Sciatic nerve (tissue), 2 donors: ENCODE data around the gene LYST. TPM values are rescaled to one million over a fixed set of nuclear protein-coding genes. Genes with fewer than 3 reads are reported as not detected.

Experiments used
- ATAC-seq: fragments of 200-7000 bp; cut with Tn5 transposase; one replicate; pipeline ENCODE4 v1.9.1; 2020; ENCODE audit warnings: mild to moderate bottlenecking, moderate library complexity
- DNase-seq: peaks from one replicate; pipeline ENCODE4 v3.0.0-alpha.2; 2020; ENCODE audit warnings: low spot score
- intact Hi-C: fragments of 100-400 bp; cut with DNase I; formaldehyde crosslinking; loops from one replicate; pipeline ENCODE4 v1.14.2; 2022
- total RNA-seq: library from RNA; stranded (reverse); fragmentation: NEBNext Ultra II Directional; extraction: Animal tissue kit (Norgen Biotek cat#: 25700); gene quantifications from one replicate; pipeline ENCODE4 v1.2.1, GENCODE V29; 2021
- donor health status: DM: no; HTN: no; CAD: no.
- donor health status: DM: no; HTN: no; CAD: no.

Gene LYST
- total RNA-seq, 1 donor from 2014 or later = 61.9 TPM

DNA sequence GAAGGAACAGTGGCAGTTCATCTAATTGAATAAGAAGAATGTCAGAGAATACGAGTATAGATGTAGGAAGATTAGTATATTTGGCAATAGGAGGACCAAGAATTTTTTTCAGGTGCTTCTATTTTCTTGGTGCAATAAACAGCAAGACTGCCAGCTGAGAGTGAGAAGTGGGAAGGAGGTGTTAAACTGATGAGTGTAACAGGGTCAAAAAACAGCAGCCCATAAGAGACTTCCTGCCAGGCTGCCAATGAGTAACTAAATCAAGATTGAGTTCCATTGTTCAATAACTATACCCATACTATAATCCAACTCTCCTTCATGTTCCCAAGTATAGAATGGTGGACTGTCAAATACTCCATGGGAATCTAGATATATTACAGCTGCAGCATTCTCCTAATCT is 28.7 kb downstream of the LYST start:
- no peak for ATAC-seq
- intact Hi-C loops = no loop called here
- DNase-seq = no peak

DNA sequence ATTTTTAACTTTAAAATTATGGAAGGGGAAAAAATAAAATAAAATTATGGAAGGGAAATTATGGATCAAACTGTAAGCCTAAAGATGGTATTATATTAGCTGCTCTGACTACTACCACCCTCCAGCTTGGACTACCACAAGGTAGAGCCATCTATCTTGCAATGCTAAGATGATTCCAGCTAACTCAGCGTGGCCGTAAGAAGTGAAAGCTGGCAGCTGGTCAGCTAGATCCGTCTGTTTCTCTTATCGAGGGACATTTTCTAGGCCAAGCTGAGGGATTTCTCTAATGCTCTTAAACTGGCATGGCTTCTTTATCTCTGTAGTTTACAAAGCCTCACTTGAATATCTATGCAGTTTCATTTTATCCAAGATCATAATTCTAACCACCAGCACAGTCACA is 31.5 kb downstream of the LYST start:
- intact Hi-C loops = no loop called here
- no peak for DNase-seq
- peak; percentile 94 for ATAC-seq

DNA sequence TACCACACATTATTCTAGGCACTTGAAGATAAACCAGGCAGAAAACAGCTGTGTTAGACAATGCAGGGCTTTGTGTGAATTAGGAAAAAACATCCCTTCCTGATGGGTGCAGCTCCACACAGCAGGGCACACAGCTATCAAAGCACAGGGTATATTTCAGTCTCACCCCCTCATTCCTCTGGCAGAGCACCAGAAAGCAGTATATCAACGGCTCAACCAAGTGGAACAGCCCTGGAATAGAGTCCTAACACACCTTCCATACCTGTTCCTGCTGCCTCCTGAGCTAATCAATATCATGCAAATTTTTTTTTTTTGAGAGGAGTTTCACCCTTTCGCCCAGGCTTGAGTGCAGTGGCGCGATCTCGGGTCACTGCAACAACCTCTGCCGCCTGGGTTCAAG is 32.1 kb downstream of the LYST start:
- ATAC-seq = peak; percentile 39
- no peak for DNase-seq
- intact Hi-C loops = no loop called here

DNA sequence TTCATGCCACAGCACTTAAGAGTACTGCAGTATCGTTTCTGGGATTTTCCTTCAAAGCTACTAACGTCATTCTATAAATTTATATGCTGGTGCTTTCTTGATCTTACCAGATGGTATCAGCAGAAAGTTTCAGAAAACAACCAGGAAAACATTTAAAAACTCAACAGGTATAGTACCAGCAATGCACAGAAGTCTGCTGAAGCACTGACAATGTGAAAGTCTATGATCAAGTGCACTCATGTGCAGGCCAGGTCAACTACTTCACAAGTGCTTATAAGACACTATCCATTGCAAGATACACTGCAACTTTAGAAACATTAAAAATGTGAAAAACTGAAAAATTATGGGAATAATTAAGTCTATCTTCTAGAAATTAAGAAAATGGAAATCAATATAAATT is 34.7 kb downstream of the LYST start:
- DNase-seq (no peak), ATAC-seq (no peak)
- intact Hi-C loops = no loop called here

GRCh38 chr1:235831148-235831547 is 35.6 kb downstream of the LYST start:
- DNase-seq (no peak), ATAC-seq (peak; percentile 62)
- intact Hi-C loops = no loop called here

DNA sequence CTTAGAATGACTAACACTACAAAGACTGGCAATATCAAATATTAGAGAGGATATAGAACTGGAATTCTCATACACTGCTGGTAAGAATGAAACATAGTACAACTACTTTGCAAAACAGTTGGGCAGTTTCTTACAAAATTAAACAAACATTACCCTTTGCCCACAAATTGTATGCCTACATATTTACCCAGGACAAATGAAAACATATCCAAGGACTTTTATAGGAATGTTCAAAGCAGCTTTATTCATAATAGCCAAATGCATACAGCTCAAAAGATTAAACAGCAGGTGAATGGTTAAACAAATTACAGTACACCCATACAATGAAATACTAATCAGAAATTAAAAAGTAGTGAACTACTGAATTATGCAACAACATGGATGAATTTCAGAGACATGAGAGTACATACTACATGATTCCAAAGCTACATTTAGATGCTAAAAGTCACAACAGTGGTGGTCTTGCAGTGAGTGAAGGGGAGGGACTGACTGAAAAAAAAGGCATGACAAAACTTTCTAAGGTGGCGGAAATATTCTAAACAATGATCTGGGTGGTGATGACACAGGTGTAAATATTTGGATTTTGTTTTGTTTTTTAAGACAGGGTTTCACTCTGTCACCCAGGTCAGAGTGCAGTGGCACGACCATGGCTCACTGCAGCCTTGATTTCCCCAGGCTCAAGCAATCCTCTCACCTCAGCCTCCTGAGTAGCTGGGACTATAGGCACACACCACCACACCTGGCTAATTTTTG is 40.4 kb downstream of the LYST start:
- intact Hi-C loops = no loop called here
- ATAC-seq (no peak), DNase-seq (no peak)

DNA sequence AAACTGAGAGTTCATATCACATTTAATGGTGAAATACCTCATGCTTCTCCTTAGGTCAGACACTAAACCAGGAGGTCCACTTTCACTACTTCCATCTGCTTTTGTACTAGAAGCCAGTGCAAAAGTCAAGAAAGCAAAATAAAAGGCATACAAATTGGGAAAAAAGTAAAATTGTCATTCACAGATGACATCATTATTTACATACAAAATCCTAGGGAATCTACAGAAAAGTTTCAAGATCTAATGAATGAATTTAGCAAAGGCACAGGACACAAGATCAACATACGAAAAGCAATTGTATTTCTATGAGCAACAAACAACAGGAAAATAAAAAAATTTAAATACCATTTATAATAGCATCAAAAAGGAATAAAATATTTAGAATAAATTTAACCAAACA is 41.5 kb downstream of the LYST start:
- DNase-seq (no peak), ATAC-seq (no peak)
- intact Hi-C loops = no loop called here

DNA sequence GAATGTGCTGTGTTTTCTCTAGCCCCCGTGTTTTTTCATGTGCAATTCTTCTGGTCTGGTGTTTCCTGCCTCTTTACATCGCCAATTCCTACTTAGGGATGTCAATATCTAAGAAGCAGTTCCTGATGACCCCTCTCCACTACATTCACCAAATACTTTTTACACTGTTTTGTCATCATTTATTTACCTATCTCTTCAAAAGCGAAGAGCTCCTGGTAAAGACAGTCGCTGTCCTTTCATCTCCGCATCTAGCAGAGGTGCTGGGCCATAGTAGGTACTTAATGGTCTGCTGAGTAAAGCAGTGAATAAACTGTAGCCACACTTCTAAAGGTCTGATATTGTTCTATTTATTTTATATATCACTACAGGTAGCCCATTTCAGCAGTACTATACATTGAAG is 43.0 kb downstream of the LYST start:
- intact Hi-C loops = no loop called here
- ATAC-seq (no peak), DNase-seq (no peak)

DNA sequence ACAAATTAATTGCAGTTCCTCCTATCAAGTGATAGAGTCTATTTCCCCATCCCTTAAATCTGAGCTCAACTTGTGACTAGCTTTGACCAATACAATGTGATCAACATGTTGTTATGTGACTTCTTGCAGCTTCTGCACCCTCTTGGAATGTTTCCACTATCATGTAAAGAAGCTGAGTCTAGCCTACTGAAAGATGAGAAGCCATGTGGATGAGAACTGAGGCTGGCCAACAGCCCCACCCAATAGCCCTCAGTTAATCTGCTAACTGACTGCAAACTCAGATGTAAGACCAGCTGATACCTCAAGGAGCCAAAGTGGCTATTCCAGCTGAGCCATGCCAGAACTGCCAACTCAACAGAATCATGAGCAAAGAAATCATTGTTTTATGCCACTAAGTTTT is 44.0 kb downstream of the LYST start:
- no peak for ATAC-seq
- DNase-seq = no peak
- intact Hi-C loops = no loop called here

DNA sequence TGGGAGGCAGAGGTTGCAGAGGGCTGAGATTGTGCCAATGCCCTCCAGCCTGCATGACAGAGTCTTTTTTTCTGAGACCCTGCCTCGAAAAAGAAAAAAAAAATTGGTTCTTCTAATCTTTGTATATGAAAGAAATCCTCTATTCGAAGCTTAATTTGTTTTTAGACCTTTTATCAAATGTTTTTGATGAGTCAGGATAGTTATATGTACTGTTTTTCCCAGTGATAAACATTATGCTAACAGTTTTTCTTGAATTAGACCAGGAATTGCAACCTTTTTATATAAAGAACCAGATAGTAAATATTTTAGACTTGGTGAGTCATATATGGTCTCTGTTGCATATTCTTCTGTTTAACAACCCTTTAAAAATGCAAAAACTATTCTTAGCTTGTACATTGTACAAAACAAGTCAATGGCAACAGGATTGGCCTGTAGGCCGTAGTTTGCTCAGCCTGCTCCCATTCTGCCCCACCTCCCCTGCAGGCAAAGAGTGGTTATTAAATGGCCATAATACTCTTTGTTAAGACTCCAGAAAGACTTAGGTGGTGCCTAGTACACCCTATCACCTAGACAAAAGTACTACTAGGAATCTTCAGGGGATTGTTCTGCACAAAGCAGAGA is 45.2 kb downstream of the LYST start:
- intact Hi-C loops = no loop called here
- no peak for DNase-seq
- no peak for ATAC-seq

DNA sequence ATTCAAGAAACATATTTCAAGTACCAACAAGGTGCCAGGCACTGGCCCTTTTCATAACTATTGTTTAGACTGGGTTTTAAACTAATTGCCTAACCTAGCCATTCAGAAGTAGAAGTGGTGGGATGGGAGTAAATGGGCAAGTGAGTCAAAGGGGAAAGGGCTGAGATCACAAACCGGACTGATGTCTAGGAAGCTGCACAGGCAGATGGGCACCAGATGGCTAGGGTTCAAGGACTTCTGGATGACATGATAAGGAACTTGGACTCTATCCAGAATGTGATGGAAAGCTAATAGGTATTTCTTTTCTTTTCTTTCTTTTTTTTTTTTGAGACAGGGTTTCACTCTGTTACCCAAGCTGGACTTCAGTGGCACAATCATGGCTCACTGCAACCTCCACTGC is 46.6 kb downstream of the LYST start:
- DNase-seq = no peak
- intact Hi-C loops = no loop called here
- no peak for ATAC-seq

GRCh38 chr1:235818632-235819136 is 48.0 kb downstream of the LYST start:
- DNase-seq (no peak), ATAC-seq (no peak)
- intact Hi-C loops = no loop called here

GRCh38 chr1:235817101-235817728 is 49.5 kb downstream of the LYST start:
- DNase-seq (no peak), ATAC-seq (no peak)
- intact Hi-C loops = no loop called here

DNA sequence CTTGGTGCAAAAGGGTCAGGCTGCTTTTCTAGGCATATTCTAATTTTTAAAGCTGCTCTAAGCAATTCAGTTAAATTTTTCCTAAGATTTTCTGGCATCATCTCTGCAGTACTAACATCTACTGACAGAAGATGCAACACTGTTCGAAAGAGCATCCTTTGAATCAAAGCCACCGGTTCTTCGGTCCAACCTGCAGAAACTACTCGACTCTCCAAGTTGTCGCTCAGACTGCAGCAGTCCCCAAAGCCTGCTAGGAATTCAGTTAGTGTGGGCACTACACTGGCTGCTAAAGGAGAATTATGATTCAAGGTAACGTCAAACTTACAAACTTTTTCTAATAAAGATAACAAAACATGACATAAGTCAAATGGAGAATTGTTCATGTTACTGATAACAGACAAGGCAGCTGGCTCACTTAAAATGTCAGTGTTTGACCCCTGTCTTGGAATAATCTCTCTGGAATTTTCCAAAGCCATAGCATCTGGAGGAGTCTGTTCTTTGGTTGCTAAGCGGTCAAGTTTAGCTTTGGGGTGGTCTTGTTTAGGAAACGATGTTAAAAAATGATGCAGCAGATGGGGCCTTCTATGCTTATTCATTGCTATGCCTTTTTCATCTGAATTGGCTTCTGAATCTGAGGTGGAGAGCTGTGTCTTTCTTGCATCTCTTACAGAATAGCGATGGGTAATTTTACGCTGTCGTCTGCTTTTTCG is 56.9 kb downstream of the LYST start:
- DNase-seq (no peak), ATAC-seq (no peak)
- intact Hi-C loops = no loop called here

- ATAC-seq = no peak
- no peak for DNase-seq
- intact Hi-C loops = no loop called here
These were observed 58.5 kb downstream of the LYST start for GRCh38 chr1:235808223-235808622.

- DNase-seq (no peak), ATAC-seq (no peak)
- intact Hi-C loops = no loop called here
These were observed 60.6 kb downstream of the LYST start for GRCh38 chr1:235806123-235806522.

GRCh38 chr1:235802573-235803346 is 63.9 kb downstream of the LYST start:
- intact Hi-C loops = no loop called here

GRCh38 chr1:235799264-235799663 is 67.4 kb downstream of the LYST start:
- intact Hi-C loops = no loop called here
- no peak for DNase-seq

More at GRCh38 chr1:235802573-235803346, 63.9 kb downstream of the LYST start:
- DNase-seq (no peak), ATAC-seq (no peak)

DNA sequence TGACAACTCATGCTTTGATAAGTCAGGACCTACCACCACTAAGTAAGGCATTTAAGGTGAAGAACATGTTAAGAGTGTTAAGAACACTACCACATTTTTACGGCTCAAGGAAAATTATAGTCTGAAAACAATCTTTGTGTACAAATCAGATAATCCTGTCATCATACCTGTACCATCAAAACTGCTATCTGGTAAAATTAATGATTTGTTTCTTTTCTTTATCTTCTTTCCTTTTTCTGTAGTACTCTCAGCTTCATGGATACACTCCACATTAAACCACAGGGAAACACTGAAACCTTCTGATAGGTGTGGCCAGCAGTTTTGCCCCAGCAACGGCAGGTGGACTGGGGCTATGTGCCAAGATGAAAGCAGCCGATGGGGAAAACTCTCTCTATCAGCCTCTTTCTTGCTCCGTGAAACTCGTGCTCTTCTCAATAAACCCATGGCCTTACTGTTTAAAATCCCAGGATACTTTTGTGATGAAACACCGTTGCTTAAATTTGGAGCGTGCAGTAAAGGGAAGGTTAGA is 75.1 kb downstream of the LYST start:
- ATAC-seq (no peak), DNase-seq (no peak)
- intact Hi-C loops = no loop called here

More at GRCh38 chr1:235799264-235799663, 67.4 kb downstream of the LYST start:
- no peak for ATAC-seq
